Measurements from ENCODE around the gene BTBD19.

DNA sequence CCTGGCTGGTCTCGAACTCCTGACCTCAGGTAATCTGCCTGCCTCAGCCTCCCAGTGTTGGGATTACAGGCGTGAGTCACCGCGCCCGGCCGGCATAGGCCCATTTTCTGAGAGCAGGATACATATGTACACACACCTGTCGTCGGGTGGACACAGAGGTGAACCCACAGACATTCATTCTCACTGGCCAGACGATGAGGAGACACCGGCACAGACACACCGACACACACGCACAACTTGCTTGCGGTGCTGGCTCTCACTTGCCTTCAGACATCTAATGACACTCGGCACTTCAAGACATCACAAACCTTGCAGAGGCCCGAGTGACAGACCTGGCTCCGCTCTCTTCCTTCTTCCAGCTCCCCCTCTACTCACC lies 34.2 kb downstream of the BTBD19 start:
- TF ChIP-seq, protein P1, sequence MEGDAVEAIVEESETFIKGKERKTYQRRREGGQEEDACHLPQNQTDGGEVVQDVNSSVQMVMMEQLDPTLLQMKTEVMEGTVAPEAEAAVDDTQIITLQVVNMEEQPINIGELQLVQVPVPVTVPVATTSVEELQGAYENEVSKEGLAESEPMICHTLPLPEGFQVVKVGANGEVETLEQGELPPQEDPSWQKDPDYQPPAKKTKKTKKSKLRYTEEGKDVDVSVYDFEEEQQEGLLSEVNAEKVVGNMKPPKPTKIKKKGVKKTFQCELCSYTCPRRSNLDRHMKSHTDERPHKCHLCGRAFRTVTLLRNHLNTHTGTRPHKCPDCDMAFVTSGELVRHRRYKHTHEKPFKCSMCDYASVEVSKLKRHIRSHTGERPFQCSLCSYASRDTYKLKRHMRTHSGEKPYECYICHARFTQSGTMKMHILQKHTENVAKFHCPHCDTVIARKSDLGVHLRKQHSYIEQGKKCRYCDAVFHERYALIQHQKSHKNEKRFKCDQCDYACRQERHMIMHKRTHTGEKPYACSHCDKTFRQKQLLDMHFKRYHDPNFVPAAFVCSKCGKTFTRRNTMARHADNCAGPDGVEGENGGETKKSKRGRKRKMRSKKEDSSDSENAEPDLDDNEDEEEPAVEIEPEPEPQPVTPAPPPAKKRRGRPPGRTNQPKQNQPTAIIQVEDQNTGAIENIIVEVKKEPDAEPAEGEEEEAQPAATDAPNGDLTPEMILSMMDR (IDR thresholded peaks at IDR 0.05), result no peak
- TF ChIP-seq POLR2A (IDR thresholded peaks at IDR 0.05), result no peak

Data from lower leg skin (tissue), 3 donors.